GM12872 (cell line): Measurements from ENCODE around the gene PLEKHN1.

Source experiments
- TF ChIP-seq, protein P1 (sequence below): IDR thresholded peaks from 3 replicates; pipeline ENCODE4 v1.5.1; 2011; ENCODE audit warnings: low read depth, mild to moderate bottlenecking, low read length, moderate library complexity; ENCODE audit not compliant: insufficient read depth

PLEKHN1 gene

DNA sequence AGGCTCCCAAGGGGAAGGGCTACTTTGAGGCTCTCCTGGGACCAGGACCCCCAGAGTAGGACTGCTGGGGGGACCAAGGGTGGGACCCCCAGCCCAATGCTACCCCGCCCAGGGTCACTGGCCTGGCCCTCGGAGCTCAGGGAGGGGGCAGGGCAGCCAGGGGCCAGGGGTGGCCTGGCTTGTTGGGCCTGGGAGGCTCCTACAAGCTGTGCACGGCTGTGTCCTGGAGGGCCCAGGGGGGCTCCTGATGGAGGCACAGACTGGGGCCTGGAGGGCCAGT, 31.4 kb downstream of the PLEKHN1 start:
- TF ChIP-seq, protein P1, sequence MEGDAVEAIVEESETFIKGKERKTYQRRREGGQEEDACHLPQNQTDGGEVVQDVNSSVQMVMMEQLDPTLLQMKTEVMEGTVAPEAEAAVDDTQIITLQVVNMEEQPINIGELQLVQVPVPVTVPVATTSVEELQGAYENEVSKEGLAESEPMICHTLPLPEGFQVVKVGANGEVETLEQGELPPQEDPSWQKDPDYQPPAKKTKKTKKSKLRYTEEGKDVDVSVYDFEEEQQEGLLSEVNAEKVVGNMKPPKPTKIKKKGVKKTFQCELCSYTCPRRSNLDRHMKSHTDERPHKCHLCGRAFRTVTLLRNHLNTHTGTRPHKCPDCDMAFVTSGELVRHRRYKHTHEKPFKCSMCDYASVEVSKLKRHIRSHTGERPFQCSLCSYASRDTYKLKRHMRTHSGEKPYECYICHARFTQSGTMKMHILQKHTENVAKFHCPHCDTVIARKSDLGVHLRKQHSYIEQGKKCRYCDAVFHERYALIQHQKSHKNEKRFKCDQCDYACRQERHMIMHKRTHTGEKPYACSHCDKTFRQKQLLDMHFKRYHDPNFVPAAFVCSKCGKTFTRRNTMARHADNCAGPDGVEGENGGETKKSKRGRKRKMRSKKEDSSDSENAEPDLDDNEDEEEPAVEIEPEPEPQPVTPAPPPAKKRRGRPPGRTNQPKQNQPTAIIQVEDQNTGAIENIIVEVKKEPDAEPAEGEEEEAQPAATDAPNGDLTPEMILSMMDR, result no peak

DNA sequence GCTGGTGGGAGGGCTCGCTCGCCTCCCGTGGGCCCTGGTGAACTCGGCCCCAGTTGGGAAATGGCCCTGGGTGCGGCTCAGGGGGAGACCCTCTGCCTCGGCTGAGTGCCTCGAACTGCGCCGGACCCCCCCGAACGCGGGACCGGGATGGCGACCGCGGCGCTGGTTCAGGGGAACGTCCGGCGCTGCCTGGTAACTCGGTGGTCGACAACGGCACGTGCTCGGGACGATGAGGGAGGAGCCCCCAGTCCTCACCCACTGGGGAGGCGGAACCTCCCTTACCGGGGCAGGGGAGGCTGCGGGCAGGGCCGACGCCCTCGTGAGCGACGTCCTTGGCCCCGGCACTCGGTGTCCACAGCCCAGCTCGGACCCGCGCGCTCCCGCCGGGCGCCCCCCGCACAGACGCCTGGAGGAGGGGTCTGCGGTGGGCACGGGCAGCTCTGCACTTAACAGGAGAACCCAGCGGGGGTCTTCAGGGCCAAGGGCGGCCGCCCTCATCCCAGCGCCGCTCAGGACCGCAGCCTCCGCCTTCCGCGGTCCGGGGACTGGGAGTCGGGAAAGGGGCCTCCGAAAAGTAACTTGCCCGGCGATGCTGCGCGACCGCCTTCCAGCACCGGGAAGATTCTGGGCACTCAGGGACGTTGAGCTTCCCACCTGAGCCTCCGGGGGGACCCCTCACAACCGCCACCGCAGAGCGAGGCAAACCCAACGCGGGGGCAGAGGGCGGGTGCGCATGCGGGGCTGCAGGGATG, 31.9 kb downstream of the PLEKHN1 start:
- TF ChIP-seq, protein P1, result no peak

DNA sequence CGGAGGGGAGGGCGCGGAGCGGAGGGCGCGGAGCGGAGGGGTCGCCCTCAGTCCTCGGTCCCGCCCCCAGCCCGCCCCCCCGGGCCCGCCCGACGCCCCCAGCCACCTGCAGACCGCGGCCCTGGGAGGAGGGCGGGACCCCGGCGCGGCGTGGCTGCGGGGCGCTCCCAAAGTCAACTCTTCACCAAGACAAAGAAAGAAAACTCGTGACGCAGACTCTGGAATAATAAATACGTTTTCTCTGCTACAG, 32.4 kb downstream of the PLEKHN1 start:
- TF ChIP-seq, protein P1, result no peak

DNA sequence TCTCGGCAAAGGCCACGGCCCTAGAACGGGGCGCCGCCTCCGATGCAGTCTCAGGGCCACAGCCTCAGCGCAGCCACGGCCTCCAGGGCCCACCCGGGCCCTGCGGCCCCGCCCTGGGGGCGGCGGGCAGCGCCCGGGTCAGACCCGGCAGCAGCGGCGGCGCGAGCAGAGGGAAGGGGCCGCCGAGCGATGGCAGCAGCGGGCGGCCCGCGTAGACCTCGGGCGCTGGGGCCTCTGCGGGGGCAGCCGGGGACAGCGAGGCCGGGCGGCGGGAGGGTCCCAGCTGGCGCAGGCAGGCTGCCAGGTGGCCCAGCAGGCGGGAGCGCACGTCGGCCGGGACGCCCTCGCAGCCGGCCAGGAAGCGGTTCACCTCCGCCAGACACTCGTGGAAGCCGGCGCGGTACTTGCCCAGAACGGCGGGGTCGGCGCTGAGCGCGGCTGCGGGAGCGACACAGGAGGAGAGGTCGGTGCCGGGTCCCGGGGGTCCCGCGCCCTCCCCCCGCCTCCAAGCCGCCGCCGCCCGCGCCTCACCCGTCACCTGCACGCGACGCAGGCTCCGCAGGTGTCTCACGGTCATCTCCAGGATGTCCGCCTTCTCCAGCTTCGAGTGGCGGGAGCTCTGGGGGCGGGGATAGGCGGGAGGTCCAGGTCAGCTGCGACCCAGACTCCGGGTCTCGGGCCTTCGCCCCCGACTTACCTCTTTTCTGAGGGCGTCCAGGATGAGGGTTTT, 32.9 kb downstream of the PLEKHN1 start:
- TF ChIP-seq, protein P1, result no peak

DNA sequence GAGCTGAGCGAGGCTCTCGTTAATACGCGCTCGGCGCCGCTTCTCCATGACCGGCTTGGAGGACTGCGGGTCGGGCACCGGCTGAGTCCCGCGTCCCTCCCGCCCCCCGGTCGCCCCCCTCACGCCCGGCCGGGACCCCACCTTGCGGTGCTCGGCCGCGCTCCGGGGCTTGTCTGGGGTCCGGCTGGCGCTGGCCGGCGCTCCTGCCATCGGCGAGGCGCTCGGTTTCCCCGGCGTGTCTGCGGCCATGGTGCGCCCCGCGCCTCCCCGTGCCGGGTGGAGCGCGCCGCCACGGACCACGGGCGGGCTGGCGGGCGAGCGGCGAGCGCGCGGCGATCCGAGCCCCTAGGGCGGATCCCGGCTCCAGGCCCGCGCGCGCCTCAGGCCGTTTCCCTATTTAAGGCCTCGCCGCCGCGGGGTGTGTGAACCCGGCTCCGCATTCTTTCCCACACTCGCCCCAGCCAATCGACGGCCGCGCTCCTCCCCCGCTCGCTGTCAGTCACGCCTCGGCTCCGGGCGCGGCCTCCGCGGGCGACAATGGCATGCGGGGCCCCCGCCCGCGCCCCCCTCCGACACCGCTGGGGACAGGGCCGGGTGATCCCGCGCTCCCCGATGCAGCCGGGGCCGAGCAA, 33.6 kb downstream of the PLEKHN1 start, which contains the start of gene HES4:
HES4 (minus strand) TSS at position 373 of the 632 bp plus-strand sequence; CDS start at position 249, 124 bp downstream.
- TF ChIP-seq, protein P1, result no peak

DNA sequence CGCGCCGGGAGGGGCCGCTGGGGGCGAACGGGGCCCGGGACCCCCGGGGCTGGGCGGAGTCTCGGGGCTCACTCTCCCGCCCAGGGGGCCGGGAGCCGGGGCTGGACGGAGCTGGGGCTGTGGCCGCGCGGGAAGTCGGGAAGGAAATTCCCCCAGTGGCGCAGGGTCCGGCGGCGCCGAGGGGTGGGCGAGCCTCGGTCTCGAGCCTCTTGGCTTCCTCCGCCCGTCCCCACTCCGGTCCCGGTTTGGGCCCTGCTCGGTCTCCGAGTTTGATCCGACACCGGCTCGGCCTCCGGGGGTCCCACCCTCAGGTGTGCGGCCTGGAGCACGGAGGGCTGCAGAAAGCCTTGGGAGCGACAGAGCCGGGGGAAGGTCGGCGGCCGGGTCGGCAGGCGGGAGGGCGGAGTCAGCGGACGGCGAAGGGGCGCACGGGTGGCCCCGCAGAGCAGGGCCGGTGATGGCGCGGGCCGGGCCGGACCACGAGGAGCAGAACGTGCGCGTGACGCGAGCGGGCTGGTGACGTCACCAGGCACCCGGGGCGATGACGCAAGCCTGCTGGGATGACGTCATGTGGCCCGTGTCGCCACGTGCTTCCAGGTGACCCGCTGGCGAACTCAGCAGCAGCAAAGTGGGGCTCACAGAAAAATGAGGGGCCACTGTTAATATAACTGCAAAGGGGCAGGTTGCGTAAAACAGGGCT, 34.2 kb downstream of the PLEKHN1 start:
- TF ChIP-seq, protein P1, result no peak

DNA sequence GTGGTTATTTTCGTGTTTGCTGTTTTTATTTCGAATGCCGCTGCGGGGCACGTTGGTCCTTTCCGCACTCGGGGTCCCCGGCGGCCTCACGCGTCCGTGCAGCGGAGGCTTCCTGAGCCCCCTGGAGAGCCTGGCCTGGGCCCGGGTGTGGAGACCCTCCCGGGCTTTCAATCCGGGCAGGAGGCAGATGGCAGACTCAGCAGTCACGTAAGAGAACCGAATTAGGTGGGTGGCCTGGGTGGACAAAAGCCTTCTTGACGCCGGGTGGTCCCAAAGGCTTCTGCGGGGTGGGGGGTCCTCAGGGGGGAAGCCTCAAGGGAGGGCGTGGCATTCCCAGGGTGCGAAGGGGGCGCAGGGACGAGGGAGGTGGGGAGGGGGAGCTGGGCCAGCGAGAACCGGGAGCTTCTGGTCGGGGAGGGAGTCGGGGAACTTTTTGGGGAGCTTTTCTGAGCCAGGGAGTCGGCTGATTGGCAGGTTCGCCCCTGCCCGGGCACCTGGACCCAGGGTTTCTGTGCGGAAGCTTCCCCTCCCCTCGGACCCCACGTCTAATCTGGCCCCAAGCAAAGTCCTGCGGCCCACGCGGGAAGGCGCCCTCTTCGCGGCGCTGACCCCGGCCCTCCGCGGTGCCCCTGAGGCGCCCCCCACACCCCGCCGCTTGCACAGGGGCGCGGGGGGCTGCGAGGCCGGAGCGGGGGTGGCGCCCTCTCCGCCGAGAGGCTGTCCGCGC, 34.9 kb downstream of the PLEKHN1 start:
- TF ChIP-seq, protein P1, result no peak
